Ascending aorta (tissue), 2 donors: ENCODE data around the gene EBF3. TPM values are rescaled to one million over a fixed set of nuclear protein-coding genes. Genes with fewer than 3 reads are reported as not detected.

Experiments
- DNase-seq, 2 donors: peaks; one replicate each; pipeline ENCODE4 v3.0.0-alpha.2; 2019; ENCODE audit warnings: low spot score in 2 of 2
- H3K27ac ChIP-seq, 2 donors: fragments of 200-600 bp; sonication (generic); one replicate each; pipeline ENCODE4 v1.5.1; 2016 to 2017; ENCODE audit warnings: mild to moderate bottlenecking in 1 of 2
- H3K27me3 ChIP-seq: fragments of 200-600 bp; sonication (generic); one replicate; pipeline ENCODE4 v1.5.1; 2017
- H3K36me3 ChIP-seq, 2 donors: fragments of 200-600 bp; sonication (generic); one replicate each; pipeline ENCODE4 v1.5.1; 2016
- H3K4me1 ChIP-seq, 2 donors: fragments of 200-600 bp; sonication (generic); one replicate each; pipeline ENCODE4 v1.5.1; 2016 to 2017; ENCODE audit warnings: mild to moderate bottlenecking in 1 of 2
- H3K4me3 ChIP-seq, 2 donors: fragments of 200-600 bp; sonication (generic); one replicate each; pipeline ENCODE4 v1.5.1; 2016 to 2017; ENCODE audit warnings: mild to moderate bottlenecking in 1 of 2
- H3K9me3 ChIP-seq, 2 donors: fragments of 200-600 bp; sonication (generic); one replicate each; pipeline ENCODE4 v1.5.1; 2016
- intact Hi-C: fragments of 100-400 bp; cut with DNase I; formaldehyde crosslinking; loops from one replicate; pipeline ENCODE4 v1.15.1; 2023
- total RNA-seq: library from RNA; depleted of rRNA; stranded (reverse); fragments of >200 nt; gene quantifications from one replicate; pipeline ENCODE4 v1.1.0, GENCODE V29; 2016
- TF ChIP-seq, protein P1 (sequence below), 3 experiments: fragments of 200-600 bp in 2 of 3; fragments of 450-650 bp in 1 of 3; sonication (generic) in 2 of 3; IDR thresholded peaks; one replicate each; pipeline ENCODE4 v1.5.1; 2016 to 2019; ENCODE audit warnings: antibody characterized with exemption in 3 of 3, mild to moderate bottlenecking in 1 of 3, moderate library complexity in 1 of 3

Gene EBF3
- total RNA-seq, 1 donor from 2014 or later: 20.2 TPM

GRCh38 chr10:129881641-129882040, 82.4 kb downstream of the EBF3 start:
- Histone ChIP-seq H3K27ac (no peak overlapping the region), H3K4me1 (no peaks in the 10 kb centered on the region), H3K36me3 (no peaks in the 10 kb centered on the region), H3K27me3 (no peaks in the 10 kb centered on the region), H3K9me3 (no peaks in the 10 kb centered on the region), H3K4me3 (no peak overlapping the region)
- TF ChIP-seq, protein P1, sequence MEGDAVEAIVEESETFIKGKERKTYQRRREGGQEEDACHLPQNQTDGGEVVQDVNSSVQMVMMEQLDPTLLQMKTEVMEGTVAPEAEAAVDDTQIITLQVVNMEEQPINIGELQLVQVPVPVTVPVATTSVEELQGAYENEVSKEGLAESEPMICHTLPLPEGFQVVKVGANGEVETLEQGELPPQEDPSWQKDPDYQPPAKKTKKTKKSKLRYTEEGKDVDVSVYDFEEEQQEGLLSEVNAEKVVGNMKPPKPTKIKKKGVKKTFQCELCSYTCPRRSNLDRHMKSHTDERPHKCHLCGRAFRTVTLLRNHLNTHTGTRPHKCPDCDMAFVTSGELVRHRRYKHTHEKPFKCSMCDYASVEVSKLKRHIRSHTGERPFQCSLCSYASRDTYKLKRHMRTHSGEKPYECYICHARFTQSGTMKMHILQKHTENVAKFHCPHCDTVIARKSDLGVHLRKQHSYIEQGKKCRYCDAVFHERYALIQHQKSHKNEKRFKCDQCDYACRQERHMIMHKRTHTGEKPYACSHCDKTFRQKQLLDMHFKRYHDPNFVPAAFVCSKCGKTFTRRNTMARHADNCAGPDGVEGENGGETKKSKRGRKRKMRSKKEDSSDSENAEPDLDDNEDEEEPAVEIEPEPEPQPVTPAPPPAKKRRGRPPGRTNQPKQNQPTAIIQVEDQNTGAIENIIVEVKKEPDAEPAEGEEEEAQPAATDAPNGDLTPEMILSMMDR (IDR thresholded peaks at IDR 0.05): no peak
- DNase-seq: no peak
- intact Hi-C loops: no loop called here

GRCh38 chr10:129880191-129880870, 83.7 kb downstream of the EBF3 start:
- intact Hi-C loops: no loop called here

DNA sequence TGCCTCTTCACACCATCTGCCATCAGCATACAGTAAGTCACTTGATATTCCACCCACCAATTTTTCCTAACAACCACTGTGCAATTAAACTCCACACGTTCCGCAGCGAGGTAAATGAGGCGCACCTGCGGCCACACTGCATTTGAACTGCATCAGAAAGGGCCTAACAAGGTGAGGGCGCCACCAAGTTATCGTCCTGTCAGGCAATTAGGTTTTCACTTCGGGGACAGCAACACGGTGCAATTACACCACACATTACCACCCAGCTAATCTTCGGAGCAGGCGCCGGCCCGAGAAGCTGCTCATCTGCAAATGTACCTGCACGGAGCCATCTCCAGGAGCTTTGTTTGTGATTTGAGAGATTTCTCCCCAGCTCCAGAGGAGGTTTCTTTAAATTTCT, 84.4 kb downstream of the EBF3 start:
- TF ChIP-seq, protein P1 (IDR thresholded peaks at IDR 0.05): no peak
- intact Hi-C loops: no loop called here
- no peak for DNase-seq
- Histone ChIP-seq H3K27ac (no peak overlapping the region), H3K27me3 (no peaks in the 10 kb centered on the region), H3K36me3 (no peaks in the 10 kb centered on the region), H3K4me3 (no peak overlapping the region), H3K4me1 (no peaks in the 10 kb centered on the region), H3K9me3 (no peaks in the 10 kb centered on the region)

More at GRCh38 chr10:129880191-129880870, 83.7 kb downstream of the EBF3 start:
- Histone ChIP-seq H3K4me1 (no peaks in the 10 kb centered on the region), H3K36me3 (no peaks in the 10 kb centered on the region), H3K4me3 (no peak overlapping the region), H3K9me3 (no peaks in the 10 kb centered on the region), H3K27me3 (no peaks in the 10 kb centered on the region), H3K27ac (no peak overlapping the region)
- DNase-seq: no peak
- TF ChIP-seq, protein P1 (IDR thresholded peaks at IDR 0.05): no peak

DNA sequence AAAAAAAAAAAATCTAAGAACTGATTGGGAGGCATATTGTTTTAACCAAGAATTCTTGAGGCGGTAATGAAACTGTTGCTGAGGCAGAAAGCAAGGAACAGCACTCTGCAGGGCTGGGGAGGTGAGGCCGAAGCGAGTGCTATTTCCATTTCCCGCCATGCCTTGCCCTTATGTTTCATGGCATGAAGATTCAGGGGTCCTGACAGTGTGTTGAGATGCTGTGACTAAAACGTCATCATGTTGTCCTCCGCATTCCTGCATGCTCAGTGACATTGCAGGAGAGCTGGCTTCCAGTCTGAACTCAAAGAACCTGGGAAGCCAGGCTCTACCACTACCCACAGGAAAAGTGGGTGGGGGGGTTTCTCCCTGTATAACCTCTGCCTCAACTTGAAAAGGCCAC, 85.2 kb downstream of the EBF3 start:
- Histone ChIP-seq H3K9me3 (no peaks in the 10 kb centered on the region), H3K27me3 (no peaks in the 10 kb centered on the region), H3K27ac (no peak overlapping the region), H3K36me3 (no peaks in the 10 kb centered on the region), H3K4me1 (no peaks in the 10 kb centered on the region), H3K4me3 (no peak overlapping the region)
- intact Hi-C loops: no loop called here
- TF ChIP-seq, protein P1 (IDR thresholded peaks at IDR 0.05): no peak
- no peak for DNase-seq

GRCh38 chr10:129877773-129878371, 86.2 kb downstream of the EBF3 start:
- no peaks in the 10 kb centered on the region for H3K27me3 ChIP-seq
- H3K4me1 ChIP-seq: no peaks in the 10 kb centered on the region
- H3K4me3 ChIP-seq: no peak overlapping the region
- no peaks in the 10 kb centered on the region for H3K9me3 ChIP-seq
- intact Hi-C loops: no loop called here
- H3K27ac ChIP-seq: no peak overlapping the region
- TF ChIP-seq, protein P1 (IDR thresholded peaks at IDR 0.05): peak in 1 of 3 experiments; percentile 32
- H3K36me3 ChIP-seq: no peaks in the 10 kb centered on the region
- DNase-seq: no peak
